ENCODE results near the gene IFT122.
"Not testable (repeated sequence)": the region's sequence is repeated elsewhere in the genome, so short reads cannot be mapped to it uniquely, and the experiment has no call there.

Gene IFT122

DNA sequence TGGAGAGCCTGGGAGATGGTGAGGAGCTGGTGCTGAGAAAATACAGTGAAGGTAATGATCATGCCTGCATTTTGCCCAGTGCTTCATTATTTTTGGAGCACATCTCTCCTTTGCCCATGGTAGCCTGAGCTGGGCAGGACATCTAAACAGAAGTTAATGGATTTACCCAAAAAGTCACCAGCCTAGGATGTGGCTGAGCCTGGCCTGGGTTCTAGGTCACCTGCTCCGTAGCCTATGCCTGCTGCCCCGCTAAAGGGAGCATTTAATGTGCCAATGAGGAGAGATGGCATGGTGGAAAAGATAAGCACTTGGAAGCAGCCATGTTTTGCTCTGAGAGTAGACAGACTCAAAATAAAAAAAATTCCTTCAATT, 46.6 kb downstream of the IFT122 start:
- Mint-ChIP-seq H3K9me3 (ENCODE audit: low read depth) (no peaks in the 10 kb centered on the region), H3K27me3 (no peaks in the 10 kb centered on the region), H3K27ac (no peak overlapping the region), H3K36me3 (peaks cover 6% of the 10 kb centered on the region), H3K4me1 (ENCODE audit: low read depth) (peaks cover 6% of the 10 kb centered on the region), H3K4me3 (no peak overlapping the region)

DNA sequence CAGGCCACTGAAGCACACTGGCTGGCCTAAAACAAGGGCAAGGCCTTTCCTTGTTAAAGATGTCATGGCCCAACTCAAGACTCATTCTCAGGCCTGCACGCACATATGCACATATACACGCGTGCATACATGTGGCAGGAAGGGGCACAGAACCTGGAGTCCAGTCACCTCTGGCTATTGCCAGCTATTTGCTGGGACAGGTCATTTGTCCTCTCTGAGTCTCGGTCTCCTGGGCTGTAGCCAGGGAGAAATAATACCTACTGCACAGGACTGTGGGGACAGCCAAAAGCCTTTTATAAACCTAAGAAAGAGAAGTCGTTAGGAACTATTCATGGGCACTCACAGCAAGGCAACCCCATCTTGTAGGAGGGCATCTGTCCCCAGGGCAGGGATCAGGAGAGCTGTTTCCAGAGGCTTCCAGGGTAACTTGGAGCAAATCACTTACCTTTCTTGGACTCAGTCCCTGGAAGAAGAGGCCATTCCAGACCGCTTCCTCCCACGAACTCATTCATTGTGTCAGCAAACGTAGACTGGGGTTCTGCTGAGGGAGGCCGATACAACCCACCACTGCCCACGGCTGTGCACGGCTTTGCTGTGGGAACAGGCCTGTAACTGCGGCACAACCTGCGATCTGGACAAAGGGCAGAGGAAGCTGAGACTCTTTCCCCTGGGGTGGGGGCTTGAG, 47.3 kb downstream of the IFT122 start:
- no peak overlapping the region for H3K27ac Mint-ChIP-seq
- H3K36me3 Mint-ChIP-seq: peaks cover 9% of the 10 kb centered on the region
- no peaks in the 10 kb centered on the region for H3K9me3 Mint-ChIP-seq (ENCODE audit: low read depth)
- no peak overlapping the region for H3K4me3 Mint-ChIP-seq
- no peaks in the 10 kb centered on the region for H3K27me3 Mint-ChIP-seq
- H3K4me1 Mint-ChIP-seq (ENCODE audit: low read depth): no peaks in the 10 kb centered on the region

DNA sequence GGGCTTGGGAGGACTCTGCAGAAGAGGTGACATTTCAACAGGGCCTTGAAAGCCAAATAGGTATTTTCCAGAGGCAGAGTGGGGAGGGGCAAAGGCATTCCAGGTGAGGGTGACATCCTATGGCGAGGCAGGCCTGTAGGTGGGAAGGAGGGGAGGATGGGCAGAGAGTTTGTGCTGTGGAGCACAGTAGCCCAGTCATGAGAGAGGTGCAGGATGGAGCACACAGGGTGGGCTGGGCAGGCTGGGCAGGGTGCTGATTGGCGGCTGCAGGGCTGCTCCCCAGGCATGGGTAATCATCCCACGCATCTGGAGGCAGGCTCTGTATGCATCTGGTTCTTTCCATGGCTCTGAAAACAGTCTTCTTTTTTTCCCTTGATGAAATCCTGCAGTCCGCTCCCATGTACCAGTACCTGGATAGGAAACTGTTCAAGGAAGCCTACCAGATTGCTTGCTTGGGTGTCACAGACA, 47.9 kb downstream of the IFT122 start:
- H3K9me3 Mint-ChIP-seq (ENCODE audit: low read depth); H3K36me3 Mint-ChIP-seq; H3K4me3 Mint-ChIP-seq; H3K4me1 Mint-ChIP-seq (ENCODE audit: low read depth); H3K27me3 Mint-ChIP-seq; H3K27ac Mint-ChIP-seq: not testable (repeated sequence)

DNA sequence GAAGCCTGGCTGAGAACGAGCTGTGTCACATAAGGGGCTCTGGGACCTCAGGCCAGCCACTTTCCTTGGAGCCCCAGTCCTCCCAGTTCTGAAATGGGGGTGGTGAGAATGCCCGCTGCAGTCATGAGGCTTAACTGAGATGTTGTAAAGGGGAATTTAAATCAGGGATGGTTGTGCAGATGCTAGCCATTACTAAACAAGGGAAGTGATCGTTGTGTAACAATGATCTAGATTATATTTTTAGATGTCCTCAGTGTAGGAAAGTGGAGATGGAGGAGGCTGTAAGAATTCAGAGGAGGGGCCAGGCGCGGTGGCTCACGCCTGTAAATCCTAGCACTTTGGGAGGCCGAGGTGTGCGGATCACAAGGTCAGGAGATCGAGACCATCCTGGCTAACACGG, 49.2 kb downstream of the IFT122 start:
- not testable (repeated sequence) for H3K36me3 Mint-ChIP-seq; H3K4me3 Mint-ChIP-seq; H3K27me3 Mint-ChIP-seq; H3K4me1 Mint-ChIP-seq (ENCODE audit: low read depth); H3K9me3 Mint-ChIP-seq (ENCODE audit: low read depth); H3K27ac Mint-ChIP-seq

DNA sequence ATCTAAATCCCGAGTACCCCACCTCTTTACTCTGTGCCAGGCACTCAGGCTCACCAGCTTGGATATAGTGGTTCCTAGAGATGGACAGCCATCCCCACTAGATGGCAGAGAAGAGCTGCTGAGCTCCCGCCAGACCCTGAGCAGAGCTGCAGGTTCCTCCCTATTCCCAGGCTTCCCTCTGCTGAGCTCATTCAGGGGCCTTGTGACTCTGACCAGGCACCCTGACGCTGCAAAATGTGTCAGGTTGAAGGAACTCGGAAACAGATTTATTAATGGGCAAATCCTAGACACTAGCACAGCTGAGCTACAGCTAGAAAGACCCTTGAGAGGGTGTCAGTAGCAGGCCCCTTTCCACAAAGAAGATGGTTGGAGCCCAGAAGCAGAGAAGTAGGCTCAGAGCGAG, 50.2 kb downstream of the IFT122 start:
- H3K4me3 Mint-ChIP-seq: no peak overlapping the region
- H3K36me3 Mint-ChIP-seq: peaks cover 12% of the 10 kb centered on the region
- H3K9me3 Mint-ChIP-seq (ENCODE audit: low read depth): no peaks in the 10 kb centered on the region
- H3K27ac Mint-ChIP-seq: no peak overlapping the region
- H3K4me1 Mint-ChIP-seq (ENCODE audit: low read depth): no peaks in the 10 kb centered on the region
- H3K27me3 Mint-ChIP-seq: no peaks in the 10 kb centered on the region

DNA sequence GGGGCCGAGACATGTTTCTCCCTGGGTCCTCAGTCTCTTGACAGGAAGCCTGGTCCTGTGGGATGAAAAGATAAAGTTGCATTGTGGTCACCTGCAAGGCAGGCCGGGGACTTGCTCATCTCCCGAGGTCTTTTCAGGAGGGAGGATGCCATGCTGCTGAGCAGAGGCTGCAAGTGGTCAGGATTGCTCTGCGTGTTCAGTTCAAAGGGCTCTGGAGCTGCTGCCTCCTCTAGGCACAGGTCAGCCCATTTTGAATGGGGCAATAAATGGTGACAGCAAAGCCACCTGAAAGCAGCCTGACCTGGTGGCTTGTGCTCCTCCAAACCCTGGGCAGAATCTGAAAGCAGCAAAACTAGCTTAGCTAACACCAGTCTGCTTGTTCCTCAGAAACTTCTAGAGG, 51.1 kb downstream of the IFT122 start:
- H3K27me3 Mint-ChIP-seq; H3K4me3 Mint-ChIP-seq; H3K9me3 Mint-ChIP-seq (ENCODE audit: low read depth); H3K4me1 Mint-ChIP-seq (ENCODE audit: low read depth); H3K27ac Mint-ChIP-seq: not testable (repeated sequence)
- H3K36me3 Mint-ChIP-seq: peaks cover 12% of the 10 kb centered on the region

DNA sequence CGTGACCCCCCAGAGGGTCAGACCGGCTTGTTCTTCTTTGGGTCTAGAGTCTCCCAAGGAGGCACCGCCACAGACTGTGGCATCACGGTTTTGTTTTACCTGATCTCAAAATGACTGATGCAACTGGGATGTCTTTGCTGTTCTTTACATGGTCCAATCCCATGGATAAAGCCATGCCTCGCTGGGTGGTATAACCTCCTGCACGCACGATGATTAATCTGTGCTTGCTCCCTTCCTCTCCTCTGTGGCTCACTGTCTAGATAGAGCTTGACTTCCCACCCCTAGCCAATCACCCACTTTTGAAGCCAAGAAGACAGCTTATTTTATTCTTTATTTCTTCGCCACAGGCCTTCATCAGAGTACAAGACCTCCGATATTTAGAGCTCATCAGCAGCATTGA, 51.8 kb downstream of the IFT122 start:
- H3K4me3 Mint-ChIP-seq: no peak overlapping the region
- no peaks in the 10 kb centered on the region for H3K9me3 Mint-ChIP-seq (ENCODE audit: low read depth)
- H3K27ac Mint-ChIP-seq: no peak overlapping the region
- peaks cover 15% of the 10 kb centered on the region for H3K36me3 Mint-ChIP-seq
- no peaks in the 10 kb centered on the region for H3K4me1 Mint-ChIP-seq (ENCODE audit: low read depth)
- no peaks in the 10 kb centered on the region for H3K27me3 Mint-ChIP-seq

DNA sequence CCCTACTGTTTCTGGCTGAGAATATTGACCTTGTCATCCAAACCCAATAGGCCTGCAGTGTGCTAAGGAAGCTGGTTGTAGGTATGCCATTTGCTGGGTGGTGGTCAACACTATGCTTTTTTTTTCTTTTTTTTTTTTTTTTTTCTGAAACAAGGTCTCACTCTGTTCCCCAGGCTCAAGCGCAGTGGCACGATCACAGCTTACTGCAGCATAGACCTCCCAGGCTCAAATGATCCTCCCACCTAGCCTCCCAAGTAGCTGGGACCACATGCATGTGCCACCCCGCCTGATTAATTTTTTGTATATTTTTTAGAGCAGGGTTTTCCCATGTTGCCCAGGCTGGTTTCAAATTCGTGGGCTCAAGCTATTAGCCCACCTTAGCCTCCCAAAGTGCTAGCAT, 52.7 kb downstream of the IFT122 start:
- Mint-ChIP-seq H3K4me1 (ENCODE audit: low read depth) (no peaks in the 10 kb centered on the region), H3K27me3 (no peaks in the 10 kb centered on the region), H3K9me3 (ENCODE audit: low read depth) (no peaks in the 10 kb centered on the region), H3K4me3 (no peak overlapping the region), H3K27ac (no peak overlapping the region), H3K36me3 (peaks cover 18% of the 10 kb centered on the region)

DNA sequence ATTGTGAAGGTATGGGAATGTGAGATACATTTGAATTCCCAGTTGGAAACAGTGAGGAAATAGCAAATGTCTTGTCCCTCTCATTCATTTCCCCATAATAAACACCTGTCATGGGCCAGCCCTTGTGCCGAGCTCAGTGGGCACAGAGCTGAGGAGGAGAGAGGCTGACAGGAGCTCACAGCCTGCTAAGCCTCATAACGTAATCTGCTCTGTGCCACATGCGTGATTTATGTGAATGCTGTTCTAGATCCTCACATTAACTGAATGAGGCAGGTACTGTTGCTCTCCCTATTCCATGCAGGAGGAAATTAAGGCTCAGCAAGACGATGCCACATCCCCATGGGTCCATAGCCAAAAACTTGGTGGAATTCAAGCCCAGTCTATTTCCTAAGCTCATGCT, 53.2 kb downstream of the IFT122 start:
- Mint-ChIP-seq H3K4me3 (no peak overlapping the region), H3K4me1 (ENCODE audit: low read depth) (no peaks in the 10 kb centered on the region)

DNA sequence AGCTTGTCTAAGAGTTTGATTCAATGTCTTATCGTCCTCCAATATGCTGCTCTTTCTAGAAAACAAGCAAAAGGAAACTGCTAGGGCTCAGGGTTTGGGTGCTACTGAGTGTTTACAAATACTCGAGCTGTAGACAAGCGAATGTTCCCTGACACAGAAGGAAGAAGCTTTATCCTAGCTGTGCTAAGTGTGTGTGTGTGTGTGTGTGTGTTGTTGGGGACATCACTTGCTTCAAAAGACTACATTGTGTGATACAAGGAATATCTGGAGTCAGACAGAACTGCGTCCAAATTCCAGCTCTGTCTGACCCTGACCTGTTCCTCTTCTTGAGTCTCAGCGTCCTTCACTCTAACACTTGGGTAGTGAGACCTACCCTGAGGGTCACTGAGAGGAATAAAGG, 54.5 kb downstream of the IFT122 start:
- H3K27me3 Mint-ChIP-seq; H3K9me3 Mint-ChIP-seq (ENCODE audit: low read depth); H3K4me3 Mint-ChIP-seq; H3K4me1 Mint-ChIP-seq (ENCODE audit: low read depth); H3K27ac Mint-ChIP-seq: not testable (repeated sequence)
- peaks cover 15% of the 10 kb centered on the region for H3K36me3 Mint-ChIP-seq

More for the DNA sequence above, 53.2 kb downstream of the IFT122 start:
- Mint-ChIP-seq H3K27me3 (no peaks in the 10 kb centered on the region), H3K36me3 (peaks cover 18% of the 10 kb centered on the region), H3K27ac (no peak overlapping the region), H3K9me3 (ENCODE audit: low read depth) (no peaks in the 10 kb centered on the region)

DNA sequence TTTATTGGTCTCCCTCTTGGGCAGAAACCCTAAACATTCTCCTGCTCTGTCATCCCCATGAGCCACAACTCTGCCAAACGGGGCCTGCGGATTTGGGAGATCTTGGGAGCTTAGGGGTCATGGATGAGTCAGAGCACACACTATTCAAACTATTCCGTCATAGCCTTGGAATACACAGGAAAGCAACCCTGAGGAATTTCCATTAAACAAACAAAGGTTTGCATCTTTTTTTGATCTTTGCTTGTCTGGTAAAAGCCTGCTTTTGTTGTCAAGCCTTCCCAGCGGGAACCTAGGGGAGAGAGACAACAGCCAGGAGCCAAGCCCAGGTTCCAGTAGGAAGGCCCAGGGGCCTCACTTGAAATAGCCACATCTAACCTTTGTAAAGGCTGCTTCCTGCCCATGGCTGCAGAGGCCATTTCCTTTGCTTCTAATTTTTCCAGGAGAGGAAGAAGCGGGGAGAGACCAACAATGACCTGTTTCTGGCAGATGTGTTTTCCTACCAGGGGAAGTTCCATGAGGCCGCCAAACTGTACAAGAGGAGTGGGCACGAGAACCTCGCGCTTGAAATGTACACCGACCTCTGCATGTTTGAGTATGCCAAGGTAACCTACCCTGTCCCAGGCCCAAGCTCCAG, 55.1 kb downstream of the IFT122 start:
- not testable (repeated sequence) for H3K4me3 Mint-ChIP-seq; H3K27ac Mint-ChIP-seq; H3K27me3 Mint-ChIP-seq; H3K4me1 Mint-ChIP-seq (ENCODE audit: low read depth); H3K9me3 Mint-ChIP-seq (ENCODE audit: low read depth)
- peaks cover 15% of the 10 kb centered on the region for H3K36me3 Mint-ChIP-seq

DNA sequence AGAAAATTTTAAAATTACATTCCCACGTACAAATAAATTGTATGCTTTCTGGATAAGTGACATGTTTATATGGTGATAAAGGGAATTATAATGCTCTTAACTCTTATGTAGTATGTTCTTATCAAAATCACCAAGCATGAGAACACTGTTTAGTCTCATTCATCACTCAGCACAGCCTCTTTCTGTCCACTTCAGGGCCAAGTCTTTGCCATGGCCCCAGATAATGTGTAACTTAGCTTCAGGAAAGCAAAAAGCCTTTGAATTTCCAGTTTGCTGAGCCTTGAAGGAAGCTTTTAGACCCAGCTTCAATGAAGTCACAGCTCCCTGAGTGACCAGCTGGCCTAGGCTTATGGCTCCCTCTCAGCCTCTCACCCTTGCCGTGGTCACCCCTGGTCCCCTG, 57.9 kb downstream of the IFT122 start:
- H3K27ac Mint-ChIP-seq; H3K9me3 Mint-ChIP-seq (ENCODE audit: low read depth); H3K4me3 Mint-ChIP-seq; H3K27me3 Mint-ChIP-seq; H3K4me1 Mint-ChIP-seq (ENCODE audit: low read depth): not testable (repeated sequence)
- H3K36me3 Mint-ChIP-seq: peaks cover 18% of the 10 kb centered on the region

DNA sequence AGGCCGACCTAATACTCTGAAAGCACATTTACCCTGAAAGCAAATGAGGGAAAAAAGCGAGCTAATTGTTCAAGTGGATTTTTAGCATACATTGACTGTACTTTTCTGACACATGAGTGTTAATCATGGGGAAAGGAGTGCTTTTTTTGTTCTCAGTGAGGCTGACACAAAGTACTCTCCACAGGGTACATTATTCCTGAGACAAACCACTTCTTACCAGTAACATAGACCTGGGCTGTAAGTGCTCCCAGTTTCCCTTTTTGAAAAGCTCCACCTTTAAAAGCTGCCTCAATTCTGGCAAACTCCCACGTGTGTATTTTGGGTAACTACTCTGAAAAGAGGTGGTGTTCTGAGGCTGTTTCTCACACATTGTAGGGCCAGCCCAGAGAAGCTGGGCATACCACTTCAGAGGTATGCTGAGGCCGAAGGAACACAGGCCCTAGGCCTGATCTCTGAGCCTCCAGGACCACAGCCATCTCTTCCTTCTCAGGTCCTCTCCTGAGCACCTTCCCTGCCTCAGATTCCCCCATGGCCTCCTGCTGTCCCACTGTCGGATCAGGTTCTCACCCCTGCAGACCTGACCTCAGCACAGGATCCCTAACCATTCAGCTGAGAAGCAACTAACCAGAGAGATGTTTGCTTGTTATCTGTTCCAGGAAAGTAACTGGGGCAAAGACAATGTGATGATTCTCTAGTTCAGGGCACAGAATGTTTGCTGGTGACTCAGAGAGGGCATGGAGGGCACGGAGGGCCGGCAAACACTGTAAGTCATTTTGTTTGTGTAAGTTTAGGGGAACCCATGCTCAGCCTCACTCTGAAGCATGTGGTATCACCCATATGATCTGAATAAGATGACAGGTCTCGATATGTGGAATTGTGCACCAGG, 58.8 kb downstream of the IFT122 start:
- H3K27me3 Mint-ChIP-seq; H3K4me3 Mint-ChIP-seq; H3K4me1 Mint-ChIP-seq (ENCODE audit: low read depth); H3K27ac Mint-ChIP-seq; H3K9me3 Mint-ChIP-seq (ENCODE audit: low read depth): not testable (repeated sequence)
- H3K36me3 Mint-ChIP-seq: peaks cover 16% of the 10 kb centered on the region

DNA sequence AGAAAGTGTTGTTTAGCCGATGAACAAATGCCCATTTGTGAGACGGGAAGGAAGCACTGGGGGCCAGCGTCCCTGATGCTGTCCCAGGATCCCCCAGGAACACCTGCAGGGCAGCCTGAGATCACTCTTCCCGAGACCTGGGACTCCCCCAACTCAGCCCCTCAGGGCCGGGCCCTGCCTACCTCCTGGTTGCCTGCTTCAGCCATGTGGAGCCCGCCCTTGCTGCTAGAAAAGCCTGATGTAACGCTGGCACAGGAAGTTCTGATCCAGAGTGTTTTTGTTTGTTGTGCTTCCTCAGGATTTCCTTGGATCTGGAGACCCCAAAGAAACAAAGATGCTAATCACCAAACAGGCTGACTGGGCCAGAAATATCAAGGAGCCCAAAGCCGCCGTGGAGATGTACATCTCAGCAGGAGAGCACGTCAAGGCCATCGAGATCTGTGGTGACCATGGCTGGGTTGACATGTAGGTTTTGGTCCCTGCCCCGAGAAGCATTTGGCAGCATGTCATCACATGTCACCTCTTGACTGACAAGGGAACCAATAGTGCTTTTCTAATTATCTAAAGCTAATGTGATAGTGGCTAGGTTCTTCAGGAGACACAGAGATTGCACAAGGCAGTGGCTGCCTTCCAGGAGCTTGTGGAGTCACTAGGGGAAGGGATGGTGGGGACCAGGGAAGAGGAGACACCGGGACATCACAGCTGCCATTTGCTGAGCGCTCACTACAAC, 59.7 kb downstream of the IFT122 start:
- H3K4me3 Mint-ChIP-seq; H3K9me3 Mint-ChIP-seq (ENCODE audit: low read depth); H3K27ac Mint-ChIP-seq; H3K27me3 Mint-ChIP-seq; H3K4me1 Mint-ChIP-seq (ENCODE audit: low read depth): not testable (repeated sequence)
- H3K36me3 Mint-ChIP-seq: peaks cover 13% of the 10 kb centered on the region

DNA sequence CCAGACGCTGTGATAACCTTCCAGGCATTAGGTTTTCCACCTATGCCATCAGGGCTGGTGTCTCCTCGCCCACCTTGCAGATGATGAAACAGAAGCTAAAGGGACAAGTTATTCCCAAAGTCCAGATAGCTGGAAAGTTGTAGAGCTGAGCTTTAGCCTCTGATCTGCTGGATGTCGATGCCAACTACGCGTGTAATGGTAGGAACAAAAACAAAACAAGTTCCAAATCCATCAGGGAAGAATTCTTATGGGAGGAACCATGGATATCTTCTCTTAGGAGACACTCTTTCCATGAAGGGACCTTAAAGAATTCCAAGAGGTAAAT, 60.3 kb downstream of the IFT122 start:
- no peak overlapping the region for H3K4me3 Mint-ChIP-seq
- H3K27ac Mint-ChIP-seq: no peak overlapping the region
- no peaks in the 10 kb centered on the region for H3K4me1 Mint-ChIP-seq (ENCODE audit: low read depth)
- H3K36me3 Mint-ChIP-seq: peaks cover 13% of the 10 kb centered on the region
- no peaks in the 10 kb centered on the region for H3K27me3 Mint-ChIP-seq
- H3K9me3 Mint-ChIP-seq (ENCODE audit: low read depth): no peaks in the 10 kb centered on the region

All from activated naive CD8-positive, alpha-beta T cell (primary cell).